HG03039 (cell line): ENCODE results near the gene MSANTD7.

Source experiments
- ATAC-seq: cut with Tn5 transposase; IDR thresholded peaks from one replicate; pipeline ENCODE4 v1.9.1; 2021; ENCODE audit warnings: mild to moderate bottlenecking, moderate library complexity; ENCODE audit not compliant: unreplicated experiment

Gene MSANTD7

GRCh38 chr10:14879124-14879927, 41.2 kb downstream of the MSANTD7 start:
- ATAC-seq: peak; percentile 13

DNA sequence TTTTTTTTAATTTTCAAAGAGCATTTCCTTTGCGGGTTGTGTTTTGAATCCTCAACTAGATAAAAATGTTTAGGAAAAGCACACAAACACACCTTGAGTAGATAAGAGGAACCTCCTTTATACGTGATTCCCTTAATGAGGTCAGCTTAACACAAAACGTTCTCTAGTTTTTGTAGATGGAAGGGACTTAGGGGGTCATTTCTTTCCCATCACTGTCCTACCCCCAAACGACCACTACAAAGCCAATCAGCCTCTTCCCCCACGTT, 41.8 kb downstream of the MSANTD7 start:
- ATAC-seq: no peak

DNA sequence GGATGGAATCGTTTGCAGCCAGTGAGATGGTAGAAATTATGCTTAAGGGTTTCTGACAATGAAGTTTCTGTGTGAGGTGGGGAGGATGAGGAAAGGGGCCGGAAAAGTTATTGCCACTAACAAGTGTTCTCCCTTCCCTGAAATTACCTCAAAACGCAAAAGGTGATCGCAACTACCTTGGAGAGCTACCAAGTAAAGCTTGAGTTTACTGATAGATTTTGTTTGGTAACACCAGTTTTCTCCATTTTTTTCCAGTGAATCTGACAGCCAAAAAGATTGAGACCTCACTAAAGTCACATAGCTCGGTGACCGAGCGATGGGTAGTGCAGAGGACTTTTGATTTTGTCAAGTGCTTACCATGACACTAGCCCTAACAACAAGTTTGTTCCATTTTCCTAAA, 42.1 kb downstream of the MSANTD7 start:
- ATAC-seq: no peak

DNA sequence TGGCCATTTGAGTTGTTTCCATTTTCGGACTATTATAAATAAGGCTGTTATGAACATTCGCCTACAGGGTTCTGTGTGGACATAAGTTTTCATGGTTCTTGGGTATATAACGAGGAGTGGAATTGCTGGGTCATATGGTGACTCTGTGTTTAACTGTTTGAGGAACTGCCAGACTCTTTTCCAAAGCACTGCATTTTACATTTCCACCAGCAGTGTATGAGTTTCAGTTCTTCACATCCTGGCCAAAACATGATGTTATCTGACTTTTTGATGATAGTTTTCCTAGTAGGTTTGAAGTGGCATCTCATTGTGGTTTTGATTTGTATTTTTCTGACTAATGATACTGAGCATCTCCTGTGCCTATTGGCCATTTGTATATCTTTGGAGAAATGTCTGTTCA, 46.0 kb downstream of the MSANTD7 start:
- no peak for ATAC-seq
